ENCODE data around the gene ASTN2. TPM values are rescaled to one million over a fixed set of nuclear protein-coding genes. Genes with fewer than 3 reads are reported as not detected.
"Not testable (repeated sequence)": the region's sequence is repeated elsewhere in the genome, so short reads cannot be mapped to it uniquely, and the experiment has no call there.

The ASTN2 gene
- polyA plus RNA-seq, 3 donors = 17.2 to 17.5 (median 17.5) TPM

GRCh38 chr9:116935149-116935897 is 479.5 kb downstream of the ASTN2 start:
- no peak for DNase-seq (ENCODE audit: extremely low read depth in 1 of 11, low read depth in 9 of 11, low spot score in 4 of 11)

GRCh38 chr9:116934131-116934530 is 480.7 kb downstream of the ASTN2 start:
- no peak for DNase-seq (ENCODE audit: extremely low read depth in 1 of 11, low read depth in 9 of 11, low spot score in 4 of 11)

- DNase-seq (ENCODE audit: extremely low read depth in 1 of 11, low read depth in 9 of 11, low spot score in 4 of 11) = no peak
Observed at GRCh38 chr9:116933251-116933650, 481.6 kb downstream of the ASTN2 start.

- DNase-seq (ENCODE audit: extremely low read depth in 1 of 11, low read depth in 9 of 11, low spot score in 4 of 11) = no peak
Observed at GRCh38 chr9:116929621-116930020, 485.2 kb downstream of the ASTN2 start.

- no peak for DNase-seq (ENCODE audit: extremely low read depth in 1 of 11, low read depth in 9 of 11, low spot score in 4 of 11)
Observed at GRCh38 chr9:116928884-116929283, 486.0 kb downstream of the ASTN2 start.

GRCh38 chr9:116928289-116928688 is 486.6 kb downstream of the ASTN2 start:
- DNase-seq (ENCODE audit: extremely low read depth in 1 of 11, low read depth in 9 of 11, low spot score in 4 of 11) = no peak

- DNase-seq (ENCODE audit: extremely low read depth in 1 of 11, low read depth in 9 of 11, low spot score in 4 of 11) = no peak
Observed at GRCh38 chr9:116927726-116928125, 487.1 kb downstream of the ASTN2 start.

- no peak for DNase-seq (ENCODE audit: extremely low read depth in 1 of 11, low read depth in 9 of 11, low spot score in 4 of 11)
Observed at GRCh38 chr9:116925121-116925520, 489.7 kb downstream of the ASTN2 start.

GRCh38 chr9:116924462-116925110 is 490.3 kb downstream of the ASTN2 start:
- DNase-seq (ENCODE audit: extremely low read depth in 1 of 11, low read depth in 9 of 11, low spot score in 4 of 11) = no peak

- DNase-seq (ENCODE audit: extremely low read depth in 1 of 11, low read depth in 9 of 11, low spot score in 4 of 11) = not testable (repeated sequence)
Observed at GRCh38 chr9:116917895-116918508, 496.9 kb downstream of the ASTN2 start.

GRCh38 chr9:116913536-116913935 is 501.3 kb downstream of the ASTN2 start:
- no peak for DNase-seq (ENCODE audit: extremely low read depth in 1 of 11, low read depth in 9 of 11, low spot score in 4 of 11)

- DNase-seq (ENCODE audit: extremely low read depth in 1 of 11, low read depth in 9 of 11, low spot score in 4 of 11) = no peak
Observed at GRCh38 chr9:116910201-116910600, 504.7 kb downstream of the ASTN2 start.

GRCh38 chr9:116907989-116908388 is 506.9 kb downstream of the ASTN2 start:
- DNase-seq (ENCODE audit: extremely low read depth in 1 of 11, low read depth in 9 of 11, low spot score in 4 of 11) = no peak

- no peak for DNase-seq (ENCODE audit: extremely low read depth in 1 of 11, low read depth in 9 of 11, low spot score in 4 of 11)
Observed at GRCh38 chr9:116905171-116905588, 509.7 kb downstream of the ASTN2 start.

- DNase-seq (ENCODE audit: extremely low read depth in 1 of 11, low read depth in 9 of 11, low spot score in 4 of 11) = no peak
Observed at GRCh38 chr9:116904165-116904564, 510.7 kb downstream of the ASTN2 start.

- DNase-seq (ENCODE audit: extremely low read depth in 1 of 11, low read depth in 9 of 11, low spot score in 4 of 11) = peak in 1 of 11 donors; percentile 7
Observed at GRCh38 chr9:116901260-116901659, 513.6 kb downstream of the ASTN2 start.

GRCh38 chr9:116900543-116900942 is 514.3 kb downstream of the ASTN2 start:
- DNase-seq (ENCODE audit: extremely low read depth in 1 of 11, low read depth in 9 of 11, low spot score in 4 of 11) = no peak

- DNase-seq (ENCODE audit: extremely low read depth in 1 of 11, low read depth in 9 of 11, low spot score in 4 of 11) = no peak
Observed at GRCh38 chr9:116900007-116900367, 514.9 kb downstream of the ASTN2 start.

- DNase-seq (ENCODE audit: extremely low read depth in 1 of 11, low read depth in 9 of 11, low spot score in 4 of 11) = no peak
Observed at GRCh38 chr9:116899337-116900006, 515.4 kb downstream of the ASTN2 start.

GRCh38 chr9:116898131-116898530 is 516.7 kb downstream of the ASTN2 start:
- not testable (repeated sequence) for DNase-seq (ENCODE audit: extremely low read depth in 1 of 11, low read depth in 9 of 11, low spot score in 4 of 11)
